NCI-H2227 (cell line): Measurements from ENCODE around the gene P2RY2.

Source experiments
- DNase-seq: peaks from one replicate; lab custom pipeline; 2025; ENCODE audit not compliant: unreplicated experiment; lab: John Stamatoyannopoulos, UW

The P2RY2 gene

DNA sequence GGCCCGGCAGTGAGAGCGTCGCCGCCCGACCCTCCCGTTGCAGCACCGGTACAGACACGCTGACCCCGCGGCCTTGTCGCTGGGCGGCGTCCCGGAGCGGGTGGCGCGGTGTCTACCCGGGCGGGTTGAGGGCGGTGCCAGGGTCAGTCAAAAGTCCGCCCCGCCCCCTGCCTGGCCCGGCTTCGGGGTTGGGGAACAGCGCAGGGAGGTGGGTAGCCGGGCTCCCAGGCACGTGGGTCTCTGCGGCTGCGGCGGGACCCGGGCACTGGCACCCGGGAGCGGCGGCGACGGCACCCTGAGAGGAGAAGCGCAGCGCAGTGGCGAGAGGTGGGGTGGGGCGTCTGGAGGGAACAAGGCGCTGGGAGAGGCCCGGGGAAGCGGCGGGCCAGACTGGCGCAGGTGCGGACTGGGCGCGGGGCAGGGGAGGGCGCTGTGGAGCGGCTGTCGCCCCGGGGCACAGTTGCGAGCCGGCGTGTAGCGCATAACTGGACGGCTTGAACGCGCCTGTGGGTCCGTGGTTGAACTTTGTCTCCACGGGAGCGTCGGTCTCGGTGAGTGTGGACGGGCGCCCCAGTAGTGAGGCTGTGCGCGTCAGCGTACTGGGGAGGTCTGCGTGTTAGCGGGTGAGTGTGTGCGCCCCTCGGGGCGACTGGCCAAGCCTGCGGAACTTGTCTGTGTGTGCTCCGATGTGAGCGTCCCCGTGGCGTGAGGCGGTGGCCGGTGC, at the start of gene P2RY2:
Gene P2RY2 (plus strand): TSS at position 176 of the 724 bp plus-strand sequence. CDS start 15,879 bp downstream, outside the sequence.
- peak; percentile 67 for DNase-seq

DNA sequence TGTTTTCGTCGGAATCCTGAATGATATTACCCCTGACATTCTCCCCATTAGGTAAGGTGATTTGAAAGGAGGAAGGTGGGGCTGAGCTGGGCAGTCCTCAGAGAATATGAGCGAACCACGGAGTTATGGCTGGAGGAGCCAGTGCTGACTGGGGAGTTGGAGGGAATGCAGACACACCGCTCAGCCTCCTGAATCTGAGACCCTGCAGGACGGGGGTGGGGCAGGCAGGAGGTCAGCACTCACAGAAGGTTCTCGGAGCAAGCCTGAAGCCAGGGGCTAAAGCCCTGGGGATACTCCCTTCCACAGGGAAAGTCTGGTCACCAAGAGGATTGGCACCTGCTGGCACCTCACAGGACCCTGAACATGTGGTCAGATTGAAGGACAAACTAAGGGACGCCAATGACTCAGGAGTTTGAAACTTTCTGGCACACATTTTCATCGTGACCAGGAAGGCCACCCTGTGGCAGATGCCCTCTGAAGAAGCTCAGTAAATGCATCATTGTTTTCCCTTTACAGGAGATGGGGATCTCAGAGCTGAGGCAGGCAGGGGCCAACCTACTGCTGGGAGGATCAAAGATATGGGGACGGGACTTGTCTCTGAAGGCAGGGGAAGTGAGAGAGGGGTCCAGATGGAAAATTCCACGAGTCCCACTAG, 49.0 kb upstream of the P2RY2 start:
- no peak for DNase-seq

DNA sequence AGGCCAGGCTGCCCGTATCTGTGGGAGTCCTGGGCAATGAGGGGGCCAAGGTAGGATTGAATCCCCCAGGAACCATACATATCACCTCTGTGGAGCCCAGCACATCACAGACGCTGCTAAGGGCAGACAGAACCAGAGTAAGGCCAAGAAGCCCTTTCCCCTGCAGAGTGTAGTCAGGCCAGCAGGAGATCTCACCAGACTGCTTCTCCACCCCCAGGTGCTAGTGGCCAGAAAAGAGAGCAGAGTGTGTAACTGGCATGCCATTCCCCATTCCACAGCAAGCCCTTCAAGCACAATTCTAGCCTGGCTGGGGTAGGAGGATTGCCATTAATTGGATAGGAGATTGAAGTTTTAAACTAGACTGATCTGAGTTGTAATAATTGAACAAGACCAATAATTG, 47.9 kb upstream of the P2RY2 start:
- DNase-seq, result no peak

GRCh38 chr11:73171436-73172161, 46.5 kb upstream of the P2RY2 start:
- no peak for DNase-seq

DNA sequence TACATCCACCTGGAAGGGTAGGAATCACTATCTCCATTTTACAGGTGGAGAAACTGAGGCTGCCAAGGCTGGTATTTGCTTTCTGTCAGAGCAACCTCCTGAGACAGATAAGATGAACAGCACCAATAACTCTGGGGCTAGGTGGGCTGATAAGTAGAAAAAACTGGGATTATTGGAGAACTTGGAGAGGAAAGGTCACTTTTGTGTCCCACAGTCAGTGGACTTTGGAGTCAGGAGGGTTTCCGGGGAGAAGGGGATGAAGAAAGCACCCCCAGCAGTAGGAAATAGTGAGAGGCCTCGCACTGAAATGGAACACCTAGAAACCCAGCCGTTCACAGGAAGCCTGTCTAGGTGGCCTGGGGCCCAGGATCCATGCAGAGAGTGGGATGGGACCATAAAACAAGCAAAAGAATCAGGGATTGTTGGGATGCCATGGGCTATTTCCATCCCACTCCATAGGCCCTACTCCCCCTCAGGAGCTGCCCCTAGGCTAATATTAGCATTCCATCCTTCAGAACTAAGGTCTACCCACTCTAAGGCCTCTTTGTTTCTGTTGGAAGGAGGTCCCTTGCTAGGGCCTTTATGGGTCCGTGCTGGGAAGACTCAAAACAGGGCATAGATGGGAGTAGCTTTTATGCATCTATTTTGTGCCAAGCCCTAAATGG, 45.0 kb upstream of the P2RY2 start:
- no peak for DNase-seq

DNA sequence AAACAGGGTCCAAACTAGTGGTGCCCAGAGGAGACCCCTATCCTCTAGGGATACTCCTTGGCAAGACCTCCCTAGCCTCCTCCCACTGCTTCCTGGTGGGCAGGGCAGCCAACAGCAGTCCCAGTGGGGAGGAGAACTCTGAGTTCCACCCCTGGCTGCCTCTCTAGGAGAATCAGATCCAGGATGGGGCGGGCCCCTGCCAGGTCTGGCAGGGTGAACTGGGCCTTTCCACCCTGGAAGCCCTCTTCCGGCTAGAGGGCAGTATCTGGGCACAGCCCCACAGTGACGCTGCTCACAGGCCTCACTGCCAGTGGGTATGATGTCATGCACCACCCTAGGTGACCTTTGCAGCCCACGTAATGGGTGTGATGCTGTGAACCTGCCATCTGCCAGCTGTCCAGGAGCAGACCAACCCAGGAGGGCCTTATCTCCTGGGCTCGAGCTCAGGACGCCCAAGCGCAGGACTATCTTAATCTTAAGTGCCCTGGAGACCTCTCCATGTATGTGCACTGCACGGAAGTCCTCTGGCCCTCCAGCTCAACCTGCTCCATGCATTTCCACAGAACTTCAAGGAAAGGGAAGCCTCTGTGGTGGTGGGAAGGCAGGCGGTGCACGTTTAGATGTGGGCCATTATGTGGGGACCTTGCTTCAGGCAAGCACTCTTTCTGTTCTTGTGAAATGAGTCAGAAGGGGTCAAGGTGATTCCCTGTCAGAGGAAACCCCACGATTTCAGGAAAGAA, 44.2 kb upstream of the P2RY2 start:
- no peak for DNase-seq

- no peak for DNase-seq
Measured at GRCh38 chr11:73174495-73174791, 43.6 kb upstream of the P2RY2 start.

GRCh38 chr11:73175551-73176144, 42.4 kb upstream of the P2RY2 start:
- DNase-seq, result no peak

GRCh38 chr11:73176145-73176873, 41.8 kb upstream of the P2RY2 start:
- DNase-seq, result no peak

- DNase-seq, result no peak
Measured at GRCh38 chr11:73176874-73177155, 41.3 kb upstream of the P2RY2 start.

- no peak for DNase-seq
Measured at GRCh38 chr11:73177380-73177777, 40.7 kb upstream of the P2RY2 start.

DNA sequence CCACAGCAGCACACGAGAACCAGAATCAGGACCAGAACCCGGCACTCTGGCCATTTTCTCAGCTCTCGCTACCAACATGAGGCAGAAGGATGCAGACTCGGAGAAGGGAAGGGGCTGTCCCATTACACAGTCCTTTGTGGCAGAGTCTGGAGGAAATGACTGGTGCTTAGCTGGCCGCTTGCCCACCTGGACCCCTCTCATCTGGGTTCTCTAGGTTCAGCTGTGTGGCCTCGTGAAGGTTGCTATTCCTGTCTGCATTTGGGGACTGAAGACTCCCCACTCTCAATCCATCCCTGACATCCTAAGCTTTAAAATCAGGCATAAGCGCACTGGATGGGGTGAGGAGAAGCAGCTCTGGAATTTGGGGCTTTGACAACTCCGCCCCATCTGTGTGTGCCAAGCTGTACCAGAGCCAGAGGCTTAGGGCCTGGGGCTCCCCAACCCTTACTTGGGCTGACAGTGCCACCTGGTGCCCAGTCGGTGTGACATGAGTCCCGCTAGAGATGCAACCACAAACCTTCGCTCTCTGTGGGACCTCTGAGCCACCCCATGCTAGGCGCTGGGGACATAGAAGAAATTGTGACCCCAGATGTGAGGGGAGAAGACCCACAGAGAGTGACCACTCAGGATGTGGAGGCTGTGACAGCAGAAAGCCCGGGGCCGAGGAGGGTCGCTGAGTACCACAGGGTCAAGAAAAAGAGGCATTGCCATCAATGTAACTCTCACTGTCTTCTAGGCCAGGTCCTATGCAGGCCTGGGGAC, 40.1 kb upstream of the P2RY2 start:
- DNase-seq, result peak; percentile 65

GRCh38 chr11:73178681-73179080, 39.4 kb upstream of the P2RY2 start:
- DNase-seq, result no peak

DNA sequence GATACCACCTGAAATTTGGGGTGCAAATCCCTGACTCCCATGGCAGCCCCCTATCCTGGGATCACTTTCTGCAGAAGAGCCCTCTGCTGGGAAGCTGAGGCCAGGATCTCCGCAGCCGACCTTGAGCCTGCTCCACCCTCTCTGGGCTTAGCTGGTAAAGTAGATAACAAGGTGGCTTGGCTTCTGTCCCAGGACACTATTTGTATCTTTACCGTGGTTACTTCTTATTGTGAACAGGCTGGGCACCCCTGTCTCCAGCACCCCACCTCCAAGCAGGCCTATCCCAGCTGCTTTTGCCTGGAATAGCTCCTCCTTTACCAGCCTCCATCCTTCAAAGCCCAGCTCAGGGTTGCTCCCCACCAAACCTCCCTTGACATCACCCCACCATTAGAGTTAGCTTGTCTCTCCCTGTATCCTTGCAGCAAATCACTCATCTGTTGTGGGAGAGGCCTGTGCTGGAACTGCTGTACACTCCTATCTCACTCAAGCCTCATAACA, 35.2 kb upstream of the P2RY2 start:
- DNase-seq, result no peak

DNA sequence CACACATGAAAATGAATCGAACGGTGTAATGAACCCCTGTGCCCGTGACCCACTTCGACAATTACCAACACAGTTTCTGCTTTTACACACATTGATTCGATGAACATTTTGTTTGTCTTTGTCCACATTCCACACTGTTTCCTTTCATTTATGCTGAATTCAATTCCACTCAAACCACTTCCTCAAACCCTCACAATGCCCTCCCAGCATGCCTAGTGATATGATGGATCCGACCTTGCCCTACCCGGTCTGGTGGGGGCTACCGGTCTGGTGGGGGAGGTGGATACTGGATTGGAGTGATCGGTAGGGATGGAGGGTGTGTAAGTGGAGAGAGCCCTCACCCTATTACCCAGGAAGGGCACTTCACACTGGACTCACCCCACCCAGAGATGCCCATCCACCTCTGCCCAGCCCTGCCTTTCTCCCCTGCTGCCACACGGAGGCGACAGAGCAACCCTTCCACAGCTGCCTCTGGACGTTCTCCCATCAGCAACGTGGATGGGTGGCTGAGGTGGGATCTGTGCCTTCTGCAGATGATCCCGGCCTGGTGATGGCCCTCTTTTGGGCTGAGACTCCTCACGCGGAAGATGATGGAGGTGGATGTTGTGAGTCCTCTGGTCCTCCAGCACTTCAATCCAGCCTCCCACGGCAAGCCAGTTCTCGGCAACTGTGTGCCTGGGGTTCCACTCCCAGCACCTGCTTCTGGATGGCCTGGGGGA, 33.0 kb upstream of the P2RY2 start:
- DNase-seq, result peak; percentile 59

GRCh38 chr11:73185680-73186293, 32.3 kb upstream of the P2RY2 start:
- no peak for DNase-seq

DNA sequence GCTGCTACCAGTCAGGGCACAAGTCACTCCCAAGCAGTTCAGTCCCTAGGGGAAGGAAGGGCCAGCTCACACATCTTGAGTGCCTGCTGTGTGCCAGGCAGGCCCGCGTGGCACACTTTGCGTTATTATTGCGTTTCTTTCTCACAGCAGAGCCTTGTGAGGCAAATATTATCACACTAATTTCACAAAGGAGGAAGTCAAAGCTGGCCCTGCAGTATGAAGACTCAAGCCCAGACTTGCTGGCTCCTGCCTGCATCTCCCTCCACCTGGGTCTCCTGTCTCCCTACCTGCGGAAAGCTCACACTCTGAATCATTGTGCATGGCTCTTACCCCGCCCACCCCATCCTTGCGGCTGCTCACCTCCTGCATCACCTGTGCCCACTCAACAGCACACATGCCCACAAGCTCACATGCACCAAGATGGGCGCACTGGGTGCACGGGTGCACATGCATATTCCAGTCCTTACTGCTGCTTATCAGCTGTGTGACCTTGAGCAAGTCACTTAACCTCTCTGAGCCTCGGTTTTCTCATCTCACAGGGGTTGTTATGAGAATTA, 31.7 kb upstream of the P2RY2 start:
- DNase-seq, result no peak

- no peak for DNase-seq
Measured at GRCh38 chr11:73186886-73187285, 31.2 kb upstream of the P2RY2 start.
